HCT116 (cell line): ENCODE results near the gene TRERF1. TPM values are rescaled to one million over a fixed set of nuclear protein-coding genes. Genes with fewer than 3 reads are reported as not detected.

ENCODE experiments used
- ATAC-seq: fragments of 200-7000 bp; cut with Tn5 transposase; 2 replicates; pipeline ENCODE4 v1.9.1; 2020; ENCODE audit warnings: mild to moderate bottlenecking, moderate library complexity
- BruUV-seq: library from RNA; stranded (reverse); fragments of 400-500 nt; replicated peaks from 2 replicates; lab custom pipeline; 2021; lab: Mats Ljungman, UMichigan
- CTCF ChIA-PET: fragments of 300-600 bp; sonication (Branson Sonifier 250); formaldehyde crosslinking; loops from one replicate; lab custom pipeline; 2021; ENCODE audit warnings: antibody characterized with exemption; lab: Charles Lee
- POLR2A ChIA-PET: fragments of 300-600, 350-600 bp; sonication (Branson Sonifier 250); formaldehyde crosslinking; loops from one replicate; lab custom pipeline; 2021; ENCODE audit warnings: antibody characterized with exemption; lab: Charles Lee
- RAD21 ChIA-PET, 2 experiments: fragments of 300-600 bp; sonication (Branson Sonifier 250); formaldehyde crosslinking; loops; one replicate each; lab custom pipeline; 2023; ENCODE audit warnings: low total read pairs in 2 of 2; ENCODE audit not compliant: uncharacterized antibody in 2 of 2, unreplicated experiment in 2 of 2, low non-redundant PET in 1 of 2; lab: Charles Lee
- DNase-seq: peaks from one replicate; pipeline ENCODE4 v3.0.0-alpha.2; 2010; ENCODE audit warnings: low read depth, low spot score
- H2AFZ ChIP-seq: fragments of 200-600 bp; shearing (Covaris generic), sonication (generic); 2 replicates; pipeline ENCODE4 v1.6.1; 2017; ENCODE audit warnings: low read depth, mixed run types, mixed read lengths, antibody characterized with exemption, low read length; ENCODE audit not compliant: poor library complexity, severe bottlenecking
- H3K27ac ChIP-seq: 2 replicates; pipeline ENCODE4 v1.5.1; 2012; ENCODE audit warnings: low read depth, low read length
- H3K27me3 ChIP-seq: fragments of 200-600 bp; sonication (generic); 2 replicates; pipeline ENCODE4 v1.6.1; 2016; ENCODE audit warnings: mixed run types, low read length, mixed read lengths; ENCODE audit not compliant: insufficient read depth
- H3K36me3 ChIP-seq, 2 experiments: fragments of 200-500 bp in 1 of 2; fragments of 200-600 bp in 1 of 2; sonication (Bioruptor generic) in 1 of 2; sonication (generic) in 1 of 2; 2 replicates each; pipeline versions ENCODE4 v1.5.1 to v1.6.1; 2014 to 2016; ENCODE audit warnings: low read length in 2 of 2, inconsistent platforms in 1 of 2, mixed read lengths in 1 of 2, mixed run types in 1 of 2; ENCODE audit not compliant: insufficient read depth in 2 of 2, control insufficient read depth in 1 of 2
- H3K4me1 ChIP-seq, 2 experiments: fragments of 200-600 bp in 1 of 2; sonication (generic) in 1 of 2; 2 replicates each; pipeline versions ENCODE4 v1.5.1 to v1.6.1; 2012 to 2017; ENCODE audit warnings: low read length in 2 of 2, inconsistent platforms in 1 of 2, mild to moderate bottlenecking in 1 of 2, mixed read lengths in 1 of 2, mixed run types in 1 of 2, moderate library complexity in 1 of 2; ENCODE audit not compliant: insufficient read depth in 2 of 2, control insufficient read depth in 1 of 2
- H3K4me2 ChIP-seq: fragments of 200-600 bp; sonication (generic); 2 replicates; pipeline ENCODE4 v1.6.1; 2017; ENCODE audit warnings: mixed run types, low read length, mixed read lengths
- H3K4me3 ChIP-seq, 2 experiments: fragments of 200-600 bp in 1 of 2; sonication (generic) in 1 of 2; replicated peaks in 1 of 2; 2 replicates each; pipeline ENCODE4 v1.5.1; 2011 to 2016; ENCODE audit warnings: low read length in 2 of 2, control low read depth in 1 of 2, low read depth in 1 of 2, mild to moderate bottlenecking in 1 of 2, mixed read lengths in 1 of 2, mixed run types in 1 of 2
- H3K79me2 ChIP-seq: fragments of 200-600 bp; sonication (generic); 2 replicates; pipeline ENCODE4 v1.6.1; 2017; ENCODE audit warnings: mild to moderate bottlenecking, mixed run types, low read length, moderate library complexity, mixed read lengths; ENCODE audit not compliant: insufficient read depth
- H3K9ac ChIP-seq: fragments of 200-600 bp; sonication (generic); 2 replicates; pipeline ENCODE4 v1.6.1; 2016; ENCODE audit warnings: low read length, mixed read lengths
- H3K9me2 ChIP-seq: fragments of 200-600 bp; sonication (generic), shearing (Covaris generic); 2 replicates; pipeline ENCODE4 v1.6.1; 2017; ENCODE audit warnings: mixed run types, mild to moderate bottlenecking, moderate library complexity; ENCODE audit not compliant: insufficient read depth
- H3K9me3 ChIP-seq, 2 experiments: fragments of 200-500 bp in 1 of 2; fragments of 200-600 bp in 1 of 2; sonication (Bioruptor generic) in 1 of 2; sonication (generic) in 1 of 2; 2 replicates each; pipeline ENCODE4 v1.6.1; 2014 to 2017; ENCODE audit warnings: low read length in 2 of 2, mixed read lengths in 2 of 2, inconsistent platforms in 1 of 2, low read depth in 1 of 2, mild to moderate bottlenecking in 1 of 2, mixed run types in 1 of 2, moderate library complexity in 1 of 2; ENCODE audit not compliant: control insufficient read depth in 1 of 2, insufficient read depth in 1 of 2
- H4K20me1 ChIP-seq: fragments of 200-600 bp; sonication (generic), shearing (Covaris generic); 2 replicates; pipeline ENCODE4 v1.6.1; 2017; ENCODE audit warnings: mixed run types, mild to moderate bottlenecking, moderate library complexity; ENCODE audit not compliant: insufficient read depth
- CEBPB ChIP-seq: IDR thresholded peaks from 2 replicates; pipeline ENCODE4 v1.6.1; 2012; ENCODE audit warnings: low read depth
- EGR1 ChIP-seq: IDR thresholded peaks from 2 replicates; pipeline ENCODE4 v1.6.1; 2012; ENCODE audit warnings: low read depth
- ELF1 ChIP-seq: IDR thresholded peaks from 2 replicates; pipeline ENCODE4 v1.6.1; 2012; ENCODE audit warnings: low read depth, borderline replicate concordance
- EZH2phosphoT487 ChIP-seq: fragments of 200-600 bp; IDR thresholded peaks from 2 replicates; pipeline ENCODE4 v1.6.1; 2018; ENCODE audit warnings: antibody characterized with exemption, borderline replicate concordance
- FOSL1 ChIP-seq: IDR thresholded peaks from 2 replicates; pipeline ENCODE4 v1.6.1; 2012; ENCODE audit warnings: low read depth
- RAD21 ChIP-seq: IDR thresholded peaks from 2 replicates; pipeline ENCODE4 v1.6.1; 2012; ENCODE audit warnings: low read depth, mild to moderate bottlenecking
- SIN3A ChIP-seq: IDR thresholded peaks from 2 replicates; pipeline ENCODE4 v1.6.1; 2012; ENCODE audit warnings: low read depth
- TCF7L2 ChIP-seq: IDR thresholded peaks from 2 replicates; pipeline ENCODE4 v1.7.0; 2011; ENCODE audit warnings: borderline replicate concordance, inconsistent platforms; ENCODE audit not compliant: insufficient read depth, insufficient read length; ENCODE audit errors: extremely low read depth
- ZNF274 ChIP-seq: fragments of 200-500 bp; sonication (Bioruptor generic); IDR thresholded peaks from 2 replicates; pipeline ENCODE4 v1.6.1; 2014; ENCODE audit warnings: mild to moderate bottlenecking, low read depth, low read length, inconsistent platforms
- intact Hi-C: fragments of 100-400 bp; cut with micrococcal nuclease; formaldehyde crosslinking; loops from 2 replicates; pipeline ENCODE4 v1.10.0; 2022
- total RNA-seq: library from RNA; stranded (reverse); gene quantifications from one replicate; pipeline ENCODE4 v1.2.1, GENCODE V29; 2021; ENCODE audit not compliant: unreplicated experiment
- TF ChIP-seq, protein P1 (sequence below): IDR thresholded peaks from 2 replicates; pipeline ENCODE4 v1.6.1; 2012
- TF ChIP-seq, protein P2 (sequence below): IDR thresholded peaks from 2 replicates; pipeline ENCODE4 v1.6.1; 2012
- TF ChIP-seq, protein P3 (sequence below), 3 experiments: fragments of 200-600 bp in 1 of 3; sonication (generic) in 1 of 3; IDR thresholded peaks in 2 of 3; conservative IDR thresholded peaks in 1 of 3; 2 replicates each; pipeline ENCODE4 v1.5.1; 2012 to 2017; ENCODE audit warnings: low read depth in 2 of 3, low read length in 2 of 3, antibody characterized with exemption in 1 of 3, borderline replicate concordance in 1 of 3, control low read depth in 1 of 3, mild to moderate bottlenecking in 1 of 3, mixed read lengths in 1 of 3, mixed run types in 1 of 3, moderate library complexity in 1 of 3; ENCODE audit not compliant: insufficient read depth in 1 of 3

TRERF1 gene
- total RNA-seq, 1 experiment from 2014 or later = 12.4 TPM

DNA sequence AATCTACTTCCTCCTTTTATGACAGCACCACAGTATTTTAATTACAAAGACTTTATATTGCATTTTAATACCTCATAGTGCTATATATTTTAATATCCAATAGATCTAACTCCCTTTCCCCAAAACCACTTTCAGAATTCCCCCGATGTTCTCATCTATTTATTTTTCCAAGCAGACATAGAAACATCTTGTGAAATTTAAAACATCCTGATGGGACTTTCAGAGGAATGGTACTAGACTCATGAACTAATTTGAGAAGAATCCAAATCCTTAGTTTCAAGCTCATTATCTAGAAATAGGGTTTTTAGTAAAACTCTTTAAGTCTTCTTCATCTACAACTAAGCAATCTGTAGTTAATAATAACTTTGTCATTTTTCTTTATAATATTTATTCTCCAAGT is 97.0 kb downstream of the TRERF1 start:
- ATAC-seq = no peak
- Histone ChIP-seq H3K79me2 (no peaks in the 10 kb centered on the region), H3K36me3 (no peaks in the 10 kb centered on the region), H3K9ac (no peak overlapping the region), H2AFZ (no peak overlapping the region), H3K27me3 (no peaks in the 10 kb centered on the region), H4K20me1 (no peaks in the 10 kb centered on the region), H3K4me3 (no peak overlapping the region), H3K4me1 (peaks cover 8 to 24% of the 10 kb centered on the region in 2 experiments), H3K27ac (no peak overlapping the region), H3K9me3 (no peaks in the 10 kb centered on the region), H3K4me2 (no peak overlapping the region), H3K9me2 (no peaks in the 10 kb centered on the region)
- DNase-seq = no peak
- CTCF ChIA-PET = no interaction called here
- BruUV-seq = no TSS peak
- POLR2A ChIA-PET = no interaction called here
- RAD21 ChIA-PET = no interaction called here
- TF ChIP-seq ZNF274 = no peak
- TF ChIP-seq TCF7L2 = no peak
- no peak for TF ChIP-seq EZH2phosphoT487
- no peak for TF ChIP-seq ELF1
- no peak for TF ChIP-seq RAD21
- TF ChIP-seq, protein P1, sequence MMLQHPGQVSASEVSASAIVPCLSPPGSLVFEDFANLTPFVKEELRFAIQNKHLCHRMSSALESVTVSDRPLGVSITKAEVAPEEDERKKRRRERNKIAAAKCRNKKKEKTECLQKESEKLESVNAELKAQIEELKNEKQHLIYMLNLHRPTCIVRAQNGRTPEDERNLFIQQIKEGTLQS = no peak
- TF ChIP-seq, protein P2, sequence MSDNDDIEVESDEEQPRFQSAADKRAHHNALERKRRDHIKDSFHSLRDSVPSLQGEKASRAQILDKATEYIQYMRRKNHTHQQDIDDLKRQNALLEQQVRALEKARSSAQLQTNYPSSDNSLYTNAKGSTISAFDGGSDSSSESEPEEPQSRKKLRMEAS = no peak
- no peak for TF ChIP-seq EGR1
- TF ChIP-seq, protein P3, sequence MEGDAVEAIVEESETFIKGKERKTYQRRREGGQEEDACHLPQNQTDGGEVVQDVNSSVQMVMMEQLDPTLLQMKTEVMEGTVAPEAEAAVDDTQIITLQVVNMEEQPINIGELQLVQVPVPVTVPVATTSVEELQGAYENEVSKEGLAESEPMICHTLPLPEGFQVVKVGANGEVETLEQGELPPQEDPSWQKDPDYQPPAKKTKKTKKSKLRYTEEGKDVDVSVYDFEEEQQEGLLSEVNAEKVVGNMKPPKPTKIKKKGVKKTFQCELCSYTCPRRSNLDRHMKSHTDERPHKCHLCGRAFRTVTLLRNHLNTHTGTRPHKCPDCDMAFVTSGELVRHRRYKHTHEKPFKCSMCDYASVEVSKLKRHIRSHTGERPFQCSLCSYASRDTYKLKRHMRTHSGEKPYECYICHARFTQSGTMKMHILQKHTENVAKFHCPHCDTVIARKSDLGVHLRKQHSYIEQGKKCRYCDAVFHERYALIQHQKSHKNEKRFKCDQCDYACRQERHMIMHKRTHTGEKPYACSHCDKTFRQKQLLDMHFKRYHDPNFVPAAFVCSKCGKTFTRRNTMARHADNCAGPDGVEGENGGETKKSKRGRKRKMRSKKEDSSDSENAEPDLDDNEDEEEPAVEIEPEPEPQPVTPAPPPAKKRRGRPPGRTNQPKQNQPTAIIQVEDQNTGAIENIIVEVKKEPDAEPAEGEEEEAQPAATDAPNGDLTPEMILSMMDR (IDR thresholded peaks at IDR 0.05 in 2 of 3, conservative IDR thresholded peaks at IDR 0.05 in 1 of 3; ENCODE audit: borderline replicate concordance in 1 of 3, insufficient read depth in 1 of 3, low read depth in 2 of 3, low read length in 2 of 3) = no peak
- no peak for TF ChIP-seq SIN3A
- TF ChIP-seq CEBPB = no peak
- no peak for TF ChIP-seq FOSL1
- intact Hi-C loops = no loop called here
